ENCODE results near the gene KRT76.
A peak's percentile ranks its signal among the peaks of the same experiment; 100 is the strongest.

KRT76 gene

DNA sequence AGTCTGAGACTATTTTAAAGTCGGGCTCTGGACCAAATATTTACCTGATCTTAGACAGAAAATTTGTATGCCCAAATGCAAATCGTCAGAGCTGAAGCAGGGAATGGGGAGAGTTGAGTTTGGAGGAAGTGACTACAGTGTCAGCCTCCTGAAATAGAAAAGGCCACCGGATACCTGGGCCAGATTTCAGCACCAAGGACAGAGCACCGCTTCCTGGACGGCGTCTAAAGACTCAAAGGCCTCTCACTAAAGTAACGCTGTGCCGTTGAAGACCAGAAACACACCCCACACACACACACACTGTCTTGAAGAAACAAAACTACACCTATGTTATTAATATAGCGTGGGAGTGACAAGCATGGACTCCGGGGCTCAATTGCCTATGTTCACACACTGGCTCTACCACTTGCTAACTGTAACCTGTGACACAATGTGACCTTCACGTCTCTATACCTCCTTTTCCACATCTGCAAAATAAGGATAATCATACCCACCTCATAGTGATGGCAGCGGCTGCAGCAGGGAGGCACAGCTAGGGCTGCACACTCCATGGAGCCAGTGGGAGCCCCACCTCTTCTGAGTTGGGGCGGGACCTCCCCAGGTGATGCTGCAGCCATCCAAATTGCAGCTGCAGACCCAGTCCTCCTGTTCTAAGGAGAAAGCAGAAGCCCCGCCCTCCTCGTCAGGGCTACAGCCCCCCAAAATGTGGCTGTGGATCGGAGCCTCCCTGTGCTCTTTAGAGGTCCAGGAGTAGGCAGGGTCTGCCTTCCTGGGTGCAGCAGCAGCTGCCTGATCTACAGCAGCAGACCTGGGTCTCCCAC, 35.6 kb downstream of the KRT76 start:
- DNase-seq (ENCODE audit: extremely low spot score), result peak; percentile 57
- POLR2A ChIA-PET, result no interaction called here
- TF ChIP-seq CTCF (IDR thresholded peaks at IDR 0.05; ENCODE audit: control extremely low read depth, extremely low read depth, low read depth, missing control alignments), result no peak
- CTCF ChIA-PET, result no interaction called here

- no peak for TF ChIP-seq CTCF (IDR thresholded peaks at IDR 0.05; ENCODE audit: control extremely low read depth, extremely low read depth, low read depth, missing control alignments)
- POLR2A ChIA-PET, result no interaction called here
- DNase-seq (ENCODE audit: extremely low spot score), result no peak
- CTCF ChIA-PET, result no interaction called here
These were observed 36.6 kb downstream of the KRT76 start for GRCh38 chr12:52740584-52740983.

GRCh38 chr12:52739963-52740362, 37.2 kb downstream of the KRT76 start:
- no peak for DNase-seq (ENCODE audit: extremely low spot score)
- CTCF ChIA-PET, result no interaction called here
- TF ChIP-seq CTCF (IDR thresholded peaks at IDR 0.05; ENCODE audit: control extremely low read depth, extremely low read depth, low read depth, missing control alignments), result no peak
- POLR2A ChIA-PET, result no interaction called here

DNA sequence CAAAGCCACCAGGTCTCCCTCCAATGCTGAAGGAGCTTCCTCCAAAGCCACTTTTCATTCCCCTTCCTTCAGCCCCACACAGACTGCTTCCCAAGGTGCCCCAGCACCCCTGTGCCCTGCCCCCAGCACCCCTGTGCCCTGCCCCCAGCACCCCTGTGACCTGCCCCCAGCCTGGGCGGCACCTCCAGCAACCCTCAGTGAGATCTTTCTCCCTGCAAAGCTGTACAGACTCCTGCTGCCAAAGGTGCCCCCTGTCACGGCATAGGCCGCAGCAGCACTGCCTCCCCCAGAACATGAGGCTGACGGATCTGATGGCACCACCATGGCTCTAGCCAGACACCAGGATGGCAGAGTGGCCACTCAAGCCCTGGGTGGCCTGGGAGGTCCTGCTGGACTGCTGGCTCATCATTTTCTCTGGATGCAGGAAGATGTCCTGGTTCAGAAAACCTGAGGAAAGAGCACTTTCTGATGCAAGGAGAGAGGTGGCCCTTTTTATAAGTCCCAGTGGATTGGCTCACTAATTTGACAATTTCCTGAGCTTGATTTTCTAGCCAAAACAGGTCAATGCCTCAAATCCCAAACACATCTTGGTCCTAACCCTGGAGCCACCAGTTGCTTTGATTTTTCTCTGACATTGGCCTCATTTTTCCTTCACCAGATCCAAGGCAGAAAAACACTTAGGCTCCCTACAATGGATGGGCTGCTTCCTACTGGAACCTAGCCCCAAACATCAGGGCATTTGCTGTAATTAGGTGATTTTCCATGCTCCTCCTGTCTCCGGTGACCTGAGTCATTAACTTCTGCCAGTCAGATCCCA, 41.1 kb downstream of the KRT76 start:
- POLR2A ChIA-PET, result no interaction called here

GRCh38 chr12:52735106-52735505, 42.0 kb downstream of the KRT76 start:
- no peak for DNase-seq (ENCODE audit: extremely low spot score)
- no peak for TF ChIP-seq CTCF (IDR thresholded peaks at IDR 0.05; ENCODE audit: control extremely low read depth, extremely low read depth, low read depth, missing control alignments)
- ChIA-PET CTCF (no interaction called here), POLR2A (no interaction called here)

More for the DNA sequence above, 41.1 kb downstream of the KRT76 start:
- CTCF ChIA-PET, result no interaction called here
- no peak for TF ChIP-seq CTCF (IDR thresholded peaks at IDR 0.05; ENCODE audit: control extremely low read depth, extremely low read depth, low read depth, missing control alignments)
- DNase-seq (ENCODE audit: extremely low spot score), result no peak

- no peak for TF ChIP-seq CTCF (IDR thresholded peaks at IDR 0.05; ENCODE audit: control extremely low read depth, extremely low read depth, low read depth, missing control alignments)
- no peak for DNase-seq (ENCODE audit: extremely low spot score)
- ChIA-PET CTCF (no interaction called here), POLR2A (no interaction called here)
These were observed 46.4 kb downstream of the KRT76 start for GRCh38 chr12:52730793-52731192.
